Trophoblast cell (in vitro differentiated cells and primary cell): Measurements from ENCODE around the gene TTC16.

ENCODE experiments used
- DNase-seq, 2 donors: peaks; one replicate each; pipeline ENCODE4 v3.0.0-alpha.2; 2016
- H2AFZ ChIP-seq: 2 replicates; pipeline ENCODE4 v1.6.1; 2013; ENCODE audit warnings: low read length, moderate library complexity, mild to moderate bottlenecking; ENCODE audit not compliant: insufficient read depth, poor library complexity
- H2AK5ac ChIP-seq: 2 replicates; pipeline ENCODE4 v1.6.1; 2013; ENCODE audit warnings: mild to moderate bottlenecking, low read length
- H2BK120ac ChIP-seq: 2 replicates; pipeline ENCODE4 v1.6.1; 2013; ENCODE audit warnings: low read length, mild to moderate bottlenecking, moderate library complexity; ENCODE audit not compliant: insufficient read depth, poor library complexity
- H2BK12ac ChIP-seq: 2 replicates; pipeline ENCODE4 v1.6.1; 2013; ENCODE audit warnings: mild to moderate bottlenecking, low read length, moderate library complexity
- H2BK5ac ChIP-seq: 2 replicates; pipeline ENCODE4 v1.6.1; 2013; ENCODE audit warnings: low read length, low read depth, moderate library complexity, mild to moderate bottlenecking; ENCODE audit not compliant: poor library complexity
- H3K14ac ChIP-seq: 2 replicates; pipeline ENCODE4 v1.6.1; 2013; ENCODE audit warnings: mild to moderate bottlenecking, low read length
- H3K18ac ChIP-seq: 2 replicates; pipeline ENCODE4 v1.6.1; 2013; ENCODE audit warnings: mild to moderate bottlenecking, low read length
- H3K23ac ChIP-seq: 2 replicates; pipeline ENCODE4 v1.6.1; 2013; ENCODE audit warnings: low read length
- H3K27ac ChIP-seq: 2 replicates; pipeline ENCODE4 v1.5.1; 2013; ENCODE audit warnings: low read depth, mild to moderate bottlenecking, inconsistent platforms, low read length, moderate library complexity
- H3K27me3 ChIP-seq: 2 replicates; pipeline ENCODE4 v1.6.1; 2013; ENCODE audit warnings: inconsistent platforms, mild to moderate bottlenecking, low read length, moderate library complexity; ENCODE audit not compliant: insufficient read depth
- H3K36me3 ChIP-seq, 2 experiments: 1 replicate in 1 of 2; 2 replicates in 1 of 2; pipeline ENCODE4 v1.6.1; 2013; ENCODE audit warnings: low read length in 2 of 2, mild to moderate bottlenecking in 2 of 2, moderate library complexity in 1 of 2; ENCODE audit not compliant: insufficient read depth in 2 of 2, control insufficient read depth in 1 of 2
- H3K4ac ChIP-seq: 2 replicates; pipeline ENCODE4 v1.6.1; 2013; ENCODE audit warnings: low read depth, mild to moderate bottlenecking, low read length, moderate library complexity
- H3K4me1 ChIP-seq, 2 experiments: 1 replicate in 1 of 2; 2 replicates in 1 of 2; pipeline ENCODE4 v1.6.1; 2013; ENCODE audit warnings: low read length in 2 of 2, mild to moderate bottlenecking in 2 of 2, moderate library complexity in 1 of 2; ENCODE audit not compliant: insufficient read depth in 2 of 2, control insufficient read depth in 1 of 2
- H3K4me2 ChIP-seq: 2 replicates; pipeline ENCODE4 v1.6.1; 2013; ENCODE audit warnings: inconsistent platforms, mild to moderate bottlenecking, low read length, moderate library complexity
- H3K4me3 ChIP-seq: 2 replicates; pipeline ENCODE4 v1.5.1; 2013; ENCODE audit warnings: mild to moderate bottlenecking, low read depth, low read length, inconsistent platforms
- H3K79me1 ChIP-seq: one replicate; pipeline ENCODE4 v1.6.1; 2013; ENCODE audit warnings: low read length
- H3K79me2 ChIP-seq: 2 replicates; pipeline ENCODE4 v1.6.1; 2013; ENCODE audit warnings: low read length, mild to moderate bottlenecking; ENCODE audit not compliant: control insufficient read depth, insufficient read depth, poor library complexity
- H3K9ac ChIP-seq: 2 replicates; pipeline ENCODE4 v1.6.1; 2013; ENCODE audit warnings: mild to moderate bottlenecking, low read length
- H3K9me3 ChIP-seq: 2 replicates; pipeline ENCODE4 v1.6.1; 2013; ENCODE audit warnings: low read depth, mild to moderate bottlenecking, control low read depth, inconsistent platforms, low read length; ENCODE audit not compliant: insufficient read depth
- H4K12ac ChIP-seq: 2 replicates; pipeline ENCODE4 v1.6.1; 2013; ENCODE audit warnings: low read depth, mild to moderate bottlenecking, low read length, moderate library complexity
- H4K8ac ChIP-seq: 2 replicates; pipeline ENCODE4 v1.6.1; 2013; ENCODE audit warnings: low read depth, mild to moderate bottlenecking, low read length, moderate library complexity
- H4K91ac ChIP-seq: one replicate; pipeline ENCODE4 v1.6.1; 2013; ENCODE audit warnings: low read depth, mild to moderate bottlenecking, low read length, moderate library complexity
- WGBS: extraction: QIAGEN DNeasy Blood & Tissue Kit; methylation state at CpG from one replicate; pipeline ENCODE4 v1.1.7; 2013; ENCODE audit warnings: missing lambda C conversion rate; ENCODE audit not compliant: insufficient read length, insufficient coverage; ENCODE audit errors: extremely low coverage; 5-methylcytosine and 5-hydroxymethylcytosine counted together

TTC16 gene

DNA sequence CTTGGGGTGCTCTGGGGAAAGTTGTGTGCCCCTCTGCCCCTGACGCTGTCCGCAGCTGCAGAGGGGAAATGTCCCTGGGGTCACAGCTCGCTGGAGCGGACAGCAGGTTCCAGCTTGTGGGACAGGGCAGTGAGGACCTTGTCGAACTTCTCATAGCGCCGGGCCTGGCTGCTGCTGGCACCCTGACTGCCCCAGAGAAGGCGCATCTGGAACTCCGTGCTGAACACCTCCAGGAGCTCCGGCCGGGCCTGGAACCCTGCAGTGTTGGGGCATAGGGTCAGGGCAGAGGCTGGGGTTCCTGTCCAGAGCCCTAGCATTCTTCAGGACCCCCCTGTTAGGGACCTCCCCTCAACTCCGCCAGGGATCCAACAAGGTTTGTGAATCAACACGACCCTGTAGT is 22.8 kb downstream of the TTC16 start:
- no CpG with 5 or more reads among the region's 13 CpGs for WGBS
- no peak overlapping the region for H4K91ac ChIP-seq

DNA sequence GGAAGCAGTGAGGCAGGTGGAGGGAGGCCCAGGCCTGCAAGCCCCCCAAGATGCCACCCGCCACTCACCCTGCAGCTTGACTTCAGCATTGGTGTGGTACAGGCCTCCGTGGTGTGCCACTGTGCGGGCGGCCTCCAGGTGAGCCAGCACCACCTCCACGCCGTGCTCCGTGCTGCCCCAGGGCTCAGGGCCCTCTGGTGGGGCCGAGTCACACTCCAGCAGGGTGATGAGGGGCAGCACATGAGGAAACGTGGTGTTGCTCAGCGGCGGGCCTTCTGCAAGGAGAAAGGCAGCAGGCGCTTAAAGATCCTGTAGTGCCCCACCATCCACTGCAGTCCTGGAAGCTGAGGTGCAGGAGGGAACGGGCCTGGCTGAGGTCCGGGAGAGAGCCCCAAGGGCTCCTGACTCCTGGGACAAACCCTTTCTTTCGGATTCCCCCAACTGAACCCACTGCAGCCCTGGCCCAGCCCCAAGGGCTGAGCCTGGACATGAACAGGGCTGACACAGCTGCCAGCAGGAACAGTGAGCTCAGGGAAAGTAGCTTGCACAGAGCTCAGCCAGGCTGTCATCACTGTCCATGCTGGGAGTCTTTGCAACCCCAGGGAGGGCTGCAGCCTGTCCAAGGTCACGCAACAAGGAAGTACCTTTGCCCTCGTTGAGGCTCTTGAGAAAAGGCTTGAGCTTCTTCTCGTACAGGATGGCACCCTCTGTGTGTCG is 23.9 kb downstream of the TTC16 start:
- Histone ChIP-seq H2BK5ac (no peak overlapping the region), H3K4me2 (no peak overlapping the region), H4K12ac (no peak overlapping the region), H3K79me1 (peaks cover 5% of the 10 kb centered on the region), H3K4ac (no peak overlapping the region), H4K91ac (no peak overlapping the region), H3K79me2 (peaks cover 2% of the 10 kb centered on the region), H3K9me3 (no peaks in the 10 kb centered on the region), H3K27me3 (no peaks in the 10 kb centered on the region), H3K27ac (no peak overlapping the region), H3K9ac (no peak overlapping the region), H3K14ac (no peak overlapping the region), H2AFZ (no peak overlapping the region), H2BK120ac (no peak overlapping the region), H2BK12ac (peak overlapping the region; percentile 78), H3K4me1 (peaks cover 11 to 12% of the 10 kb centered on the region in 2 experiments), H3K23ac (no peak overlapping the region), H3K4me3 (no peak overlapping the region), H3K36me3 (no peaks in the 10 kb centered on the region), H3K18ac (no peak overlapping the region), H2AK5ac (peak overlapping the region; percentile 18), H4K8ac (no peak overlapping the region)
- no peak for DNase-seq
- no CpG with 5 or more reads among the region's 19 CpGs for WGBS

More for the DNA sequence above, 22.8 kb downstream of the TTC16 start:
- no peak overlapping the region for H3K4me2 ChIP-seq
- no peak overlapping the region for H3K4ac ChIP-seq
- H4K12ac ChIP-seq, result no peak overlapping the region
- H3K9ac ChIP-seq, result no peak overlapping the region
- no peak overlapping the region for H3K14ac ChIP-seq
- H3K4me3 ChIP-seq, result no peak overlapping the region
- H3K18ac ChIP-seq, result no peak overlapping the region
- H2BK120ac ChIP-seq, result no peak overlapping the region
- DNase-seq, result no peak
- H3K23ac ChIP-seq, result no peak overlapping the region
- no peak overlapping the region for H2AK5ac ChIP-seq
- peaks cover 2% of the 10 kb centered on the region for H3K79me2 ChIP-seq
- no peak overlapping the region for H2BK12ac ChIP-seq
- no peaks in the 10 kb centered on the region for H3K36me3 ChIP-seq
- H3K4me1 ChIP-seq, result peaks cover 16% of the 10 kb centered on the region in 2 experiments
- H3K27ac ChIP-seq, result no peak overlapping the region
- no peaks in the 10 kb centered on the region for H3K27me3 ChIP-seq
- H3K79me1 ChIP-seq, result peaks cover 8% of the 10 kb centered on the region
- H4K8ac ChIP-seq, result no peak overlapping the region
- no peak overlapping the region for H2AFZ ChIP-seq
- no peak overlapping the region for H2BK5ac ChIP-seq
- no peaks in the 10 kb centered on the region for H3K9me3 ChIP-seq

DNA sequence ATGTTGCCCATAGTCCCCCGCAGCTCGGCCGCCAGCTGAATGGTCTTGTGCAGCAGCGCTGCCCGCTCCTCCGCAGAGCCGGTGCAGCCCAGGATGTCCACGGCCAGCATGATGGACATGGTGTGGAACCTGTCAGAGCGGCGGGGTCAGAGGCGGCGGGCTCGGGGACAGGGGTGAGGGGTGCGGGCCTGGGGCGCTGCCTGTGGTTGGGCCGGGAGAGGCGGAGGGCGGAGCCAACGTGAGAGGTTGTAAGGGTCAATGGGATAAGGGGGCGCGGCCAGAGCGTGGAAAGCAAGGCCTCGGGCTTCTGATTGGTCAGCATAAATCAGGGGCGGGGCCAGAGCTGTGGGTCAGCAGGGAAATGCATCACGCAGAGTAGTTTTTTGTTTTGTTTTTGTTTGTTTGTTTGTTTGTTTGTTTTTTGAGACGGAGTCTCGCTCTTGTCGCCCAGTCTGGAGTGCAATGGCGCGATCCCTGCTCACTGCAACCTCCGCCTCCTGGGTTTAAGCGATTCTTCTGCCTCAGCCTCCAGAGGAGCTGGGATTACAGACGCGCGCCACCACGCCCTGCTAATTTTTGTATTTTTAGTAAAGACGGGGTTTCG is 26.1 kb downstream of the TTC16 start:
- Histone ChIP-seq H3K36me3 (no peaks in the 10 kb centered on the region), H3K18ac (no peak overlapping the region), H3K4ac (no peak overlapping the region), H2AFZ (peak overlapping the region; percentile 30), H3K9me3 (no peaks in the 10 kb centered on the region), H2AK5ac (no peak overlapping the region), H3K27me3 (no peaks in the 10 kb centered on the region), H3K27ac (no peak overlapping the region), H4K8ac (no peak overlapping the region), H2BK12ac (no peak overlapping the region), H3K9ac (no peak overlapping the region), H2BK120ac (no peak overlapping the region), H2BK5ac (no peak overlapping the region), H3K79me2 (no peaks in the 10 kb centered on the region), H3K79me1 (peaks cover 3% of the 10 kb centered on the region), H3K14ac (no peak overlapping the region), H3K4me2 (peak overlapping the region; percentile 35), H4K91ac (peak overlapping the region; percentile 22), H3K4me3 (no peak overlapping the region), H3K23ac (no peak overlapping the region), H3K4me1 (peaks cover 11 to 12% of the 10 kb centered on the region in 2 experiments), H4K12ac (no peak overlapping the region)
- DNase-seq, result peak; percentile 85 to 89
- WGBS, result no CpG with 5 or more reads among the region's 38 CpGs

DNA sequence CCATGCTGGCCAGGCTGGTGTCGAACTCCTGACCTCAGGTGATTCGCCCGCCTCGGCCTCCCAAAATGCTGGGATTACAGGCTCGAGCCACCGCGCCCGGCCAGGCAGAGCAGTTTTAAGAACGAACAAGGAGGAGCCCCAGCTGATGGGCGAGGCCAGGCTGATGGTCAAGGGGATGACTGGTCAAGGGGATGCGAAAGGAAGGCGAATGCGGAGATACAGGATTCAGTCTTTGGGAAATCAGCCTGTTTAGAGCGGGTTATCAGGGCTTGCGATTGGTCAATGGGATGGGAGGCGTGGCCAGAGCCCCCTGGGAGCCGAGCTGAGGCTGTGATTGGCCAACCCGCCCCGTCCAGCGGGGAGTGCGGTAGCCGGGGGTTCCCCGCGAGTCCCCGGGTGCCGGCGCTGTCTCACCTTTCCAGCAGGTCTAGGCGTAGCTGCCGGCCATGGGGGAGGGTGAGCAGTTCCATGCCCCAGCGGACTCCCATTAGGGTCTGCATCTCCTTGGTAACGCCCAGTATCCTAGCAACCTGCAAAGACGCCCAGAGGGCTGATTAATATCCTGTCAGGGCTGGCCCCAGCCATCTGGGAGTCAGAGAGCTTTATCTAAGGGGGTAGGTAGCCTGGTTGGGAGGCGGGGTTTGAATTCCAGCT is 26.7 kb downstream of the TTC16 start:
- Histone ChIP-seq H2BK120ac (no peak overlapping the region), H3K36me3 (no peaks in the 10 kb centered on the region), H3K79me1 (peaks cover 3% of the 10 kb centered on the region), H3K9me3 (no peaks in the 10 kb centered on the region), H2AK5ac (no peak overlapping the region), H4K91ac (no peak overlapping the region), H3K4me2 (peak overlapping the region; percentile 35), H3K79me2 (no peaks in the 10 kb centered on the region), H2BK5ac (no peak overlapping the region), H3K4me1 (peaks cover 11 to 12% of the 10 kb centered on the region in 2 experiments), H3K4me3 (no peak overlapping the region), H4K8ac (peak overlapping the region; percentile 22), H3K18ac (no peak overlapping the region), H4K12ac (no peak overlapping the region), H3K4ac (no peak overlapping the region), H2BK12ac (no peak overlapping the region), H3K27ac (no peak overlapping the region), H3K14ac (no peak overlapping the region), H3K9ac (no peak overlapping the region), H3K27me3 (no peaks in the 10 kb centered on the region), H2AFZ (peak overlapping the region; percentile 30), H3K23ac (no peak overlapping the region)
- DNase-seq, result peak; percentile 68 to 77
- WGBS, result no CpG with 5 or more reads among the region's 33 CpGs
